Upper lobe of left lung (tissue), 6 donors: ENCODE measurements around the gene CSH1. TPM values are rescaled to one million over a fixed set of nuclear protein-coding genes. Genes with fewer than 3 reads are reported as not detected.
"Not testable (repeated sequence)": the region's sequence is repeated elsewhere in the genome, so short reads cannot be mapped to it uniquely, and the experiment has no call there.

Experiments used
- ATAC-seq, 2 donors: fragments of 200-7000 bp; cut with Tn5 transposase; one replicate each; pipeline ENCODE4 v1.9.1; 2022; ENCODE audit warnings: mild to moderate bottlenecking in 2 of 2, moderate library complexity in 2 of 2; ENCODE audit not compliant: low FRiP score in 2 of 2
- DNase-seq, 2 donors: peaks; one replicate each; pipeline ENCODE4 v3.0.0-alpha.2; 2019 to 2020
- H3K27ac ChIP-seq, 4 donors: fragments of 200-600 bp; sonication (generic); one replicate each; pipeline ENCODE4 v1.5.1; 2016 to 2019
- H3K27me3 ChIP-seq, 4 donors: fragments of 200-600 bp; sonication (generic); one replicate each; pipeline ENCODE4 v1.5.1; 2017 to 2019
- H3K36me3 ChIP-seq, 4 donors: fragments of 200-600 bp; sonication (generic); one replicate each; pipeline ENCODE4 v1.5.1; 2016 to 2019
- H3K4me1 ChIP-seq, 4 donors: fragments of 200-600 bp; sonication (generic); one replicate each; pipeline ENCODE4 v1.5.1; 2018 to 2019
- H3K4me3 ChIP-seq, 4 donors: fragments of 200-600 bp; sonication (generic); one replicate each; pipeline ENCODE4 v1.5.1; 2017 to 2019; ENCODE audit warnings: mild to moderate bottlenecking in 2 of 4, moderate library complexity in 1 of 4
- H3K9me3 ChIP-seq, 4 donors: fragments of 200-600 bp; sonication (generic); one replicate each; pipeline ENCODE4 v1.5.1; 2018 to 2019
- EP300 ChIP-seq, 4 donors: sonication (generic); formaldehyde crosslinking; IDR thresholded peaks; one replicate each; pipeline ENCODE4 v1.5.1; 2017; ENCODE audit warnings: antibody characterized with exemption in 4 of 4, control low read depth in 2 of 4
- POLR2A ChIP-seq, 4 donors: fragments of 450-650 bp; IDR thresholded peaks; one replicate each; pipeline ENCODE4 v1.5.1; 2016 to 2017; ENCODE audit warnings: antibody characterized with exemption in 4 of 4, mild to moderate bottlenecking in 2 of 4
- POLR2AphosphoS5 ChIP-seq, 2 donors: sonication (generic); formaldehyde crosslinking; IDR thresholded peaks; one replicate each; pipeline ENCODE4 v1.5.1; 2017; ENCODE audit warnings: antibody characterized with exemption in 2 of 2
- WGBS, 2 donors: methylation state at CpG; one replicate each; pipeline ENCODE4 v1.1.5; 2017 to 2018; 5-methylcytosine and 5-hydroxymethylcytosine counted together
- total RNA-seq, 6 donors: library from RNA; depleted of rRNA in 4 of 6; stranded (reverse); fragments of >200 nt in 4 of 6; gene quantifications; one replicate each; pipeline versions ENCODE4 v1.1.0 to v1.2.1, GENCODE V29; 2016 to 2021
- TF ChIP-seq, protein P1 (sequence below), 6 experiments: fragments of 450-650 bp in 4 of 6; fragments of 200-600 bp in 2 of 6; sonication (generic) in 2 of 6; IDR thresholded peaks; one replicate each; pipeline ENCODE4 v1.5.1; 2016 to 2019; ENCODE audit warnings: antibody characterized with exemption in 6 of 6
- donor health status: DM: no; HTN: no; CAD: no; lungs with moderate emphysema.
- donor health status: DM: no; HTN: yes; CAD: no; lungs with severe emphysema.

CSH1 gene
- total RNA-seq, 6 donors from 2014 or later = not detected

DNA sequence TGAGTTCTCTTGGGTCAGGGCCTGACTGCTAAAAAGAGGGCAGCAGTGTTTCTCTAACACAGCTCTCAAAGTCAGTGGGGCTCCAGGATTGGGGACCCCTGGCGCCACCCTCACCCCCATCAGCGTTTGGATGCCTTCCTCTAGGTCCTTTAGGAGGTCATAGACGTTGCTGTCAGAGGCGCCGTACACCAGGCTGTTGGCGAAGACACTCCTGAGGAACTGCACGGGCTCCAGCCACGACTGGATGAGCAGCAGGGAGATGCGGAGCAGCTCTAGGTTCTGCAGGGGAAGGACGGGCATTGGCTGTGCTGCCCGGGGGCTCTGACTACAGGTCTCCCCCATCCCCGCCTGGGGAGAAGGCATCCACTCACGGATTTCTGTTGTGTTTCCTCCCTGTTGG, 21.3 kb upstream of the CSH1 start:
- no peak overlapping the region for H3K4me3 ChIP-seq
- WGBS, 2 donors = 81 to 85% methylated on average over 10 to 13 of the region's 13 CpGs
- H3K4me1 ChIP-seq = no peaks in the 10 kb centered on the region
- DNase-seq (no peak), ATAC-seq (no peak)
- H3K36me3 ChIP-seq = no peaks in the 10 kb centered on the region
- TF ChIP-seq EP300 (IDR thresholded peaks at IDR 0.05) (no peak), POLR2AphosphoS5 (IDR thresholded peaks at IDR 0.05) (no peak), POLR2A (IDR thresholded peaks at IDR 0.05) (no peak)
- TF ChIP-seq, protein P1, sequence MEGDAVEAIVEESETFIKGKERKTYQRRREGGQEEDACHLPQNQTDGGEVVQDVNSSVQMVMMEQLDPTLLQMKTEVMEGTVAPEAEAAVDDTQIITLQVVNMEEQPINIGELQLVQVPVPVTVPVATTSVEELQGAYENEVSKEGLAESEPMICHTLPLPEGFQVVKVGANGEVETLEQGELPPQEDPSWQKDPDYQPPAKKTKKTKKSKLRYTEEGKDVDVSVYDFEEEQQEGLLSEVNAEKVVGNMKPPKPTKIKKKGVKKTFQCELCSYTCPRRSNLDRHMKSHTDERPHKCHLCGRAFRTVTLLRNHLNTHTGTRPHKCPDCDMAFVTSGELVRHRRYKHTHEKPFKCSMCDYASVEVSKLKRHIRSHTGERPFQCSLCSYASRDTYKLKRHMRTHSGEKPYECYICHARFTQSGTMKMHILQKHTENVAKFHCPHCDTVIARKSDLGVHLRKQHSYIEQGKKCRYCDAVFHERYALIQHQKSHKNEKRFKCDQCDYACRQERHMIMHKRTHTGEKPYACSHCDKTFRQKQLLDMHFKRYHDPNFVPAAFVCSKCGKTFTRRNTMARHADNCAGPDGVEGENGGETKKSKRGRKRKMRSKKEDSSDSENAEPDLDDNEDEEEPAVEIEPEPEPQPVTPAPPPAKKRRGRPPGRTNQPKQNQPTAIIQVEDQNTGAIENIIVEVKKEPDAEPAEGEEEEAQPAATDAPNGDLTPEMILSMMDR (IDR thresholded peaks at IDR 0.05) = no peak
- H3K27me3 ChIP-seq = no peaks in the 10 kb centered on the region
- H3K9me3 ChIP-seq = no peaks in the 10 kb centered on the region
- H3K27ac ChIP-seq = no peak overlapping the region

DNA sequence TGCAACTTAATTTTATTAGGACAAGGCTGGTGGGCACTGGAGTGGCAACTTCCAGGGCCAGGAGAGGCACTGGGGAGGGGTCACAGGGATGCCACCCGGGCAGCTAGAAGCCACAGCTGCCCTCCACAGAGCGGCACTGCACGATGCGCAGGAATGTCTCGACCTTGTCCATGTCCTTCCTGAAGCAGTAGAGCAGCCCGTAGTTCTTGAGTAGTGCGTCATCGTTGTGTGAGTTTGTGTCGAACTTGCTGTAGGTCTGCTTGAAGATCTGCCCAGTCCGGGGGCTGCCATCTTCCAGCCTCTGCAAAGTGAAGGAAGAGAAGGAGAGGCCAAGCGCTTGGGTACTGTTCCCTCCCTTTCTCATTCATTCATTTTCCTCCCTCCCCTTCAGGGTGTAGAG, 20.8 kb upstream of the CSH1 start:
- H3K27ac ChIP-seq, DNase-seq, ATAC-seq, H3K36me3 ChIP-seq, H3K4me3 ChIP-seq, H3K9me3 ChIP-seq, H3K4me1 ChIP-seq, H3K27me3 ChIP-seq: not testable (repeated sequence)
- 84 to 100% methylated on average over 2 to 9 of the region's 11 CpGs for WGBS, 2 donors

DNA sequence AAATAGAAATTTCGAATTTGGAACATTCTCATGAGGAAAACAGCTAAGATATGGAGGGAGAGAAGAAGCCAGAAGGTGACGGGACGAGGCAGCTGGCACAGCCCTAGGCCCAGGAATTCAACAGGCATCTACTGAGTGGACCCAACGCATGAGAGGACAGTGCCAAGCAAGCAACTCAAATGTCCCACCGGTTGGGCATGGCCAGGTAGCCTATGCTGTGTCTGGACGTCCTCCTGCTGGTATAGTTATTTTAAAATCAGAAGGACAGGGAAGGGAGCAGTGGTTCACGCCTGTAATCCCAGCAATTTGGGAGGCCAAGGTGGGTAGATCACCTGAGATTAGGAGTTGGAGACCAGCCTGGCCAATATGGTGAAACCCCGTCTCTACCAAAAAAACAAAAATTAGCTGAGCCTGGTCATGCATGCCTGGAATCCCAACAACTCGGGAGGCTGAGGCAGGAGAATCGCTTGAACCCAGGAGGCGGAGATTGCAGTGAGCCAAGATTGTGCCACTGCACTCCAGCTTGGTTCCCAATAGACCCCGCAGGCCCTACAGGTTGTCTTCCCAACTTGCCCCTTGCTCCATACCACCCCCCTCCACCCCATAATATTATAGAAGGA, 20.3 kb upstream of the CSH1 start:
- Histone ChIP-seq H3K36me3 (no peaks in the 10 kb centered on the region), H3K4me1 (no peaks in the 10 kb centered on the region), H3K27me3 (no peaks in the 10 kb centered on the region), H3K4me3 (no peak overlapping the region), H3K27ac (no peak overlapping the region), H3K9me3 (no peaks in the 10 kb centered on the region)
- TF ChIP-seq, protein P1 (IDR thresholded peaks at IDR 0.05) = no peak
- TF ChIP-seq POLR2AphosphoS5 (IDR thresholded peaks at IDR 0.05) (no peak), POLR2A (IDR thresholded peaks at IDR 0.05) (no peak), EP300 (IDR thresholded peaks at IDR 0.05) (no peak)
- no peak for ATAC-seq
- 82 to 87% methylated on average over 12 of the region's 12 CpGs for WGBS, 2 donors
- DNase-seq = no peak

DNA sequence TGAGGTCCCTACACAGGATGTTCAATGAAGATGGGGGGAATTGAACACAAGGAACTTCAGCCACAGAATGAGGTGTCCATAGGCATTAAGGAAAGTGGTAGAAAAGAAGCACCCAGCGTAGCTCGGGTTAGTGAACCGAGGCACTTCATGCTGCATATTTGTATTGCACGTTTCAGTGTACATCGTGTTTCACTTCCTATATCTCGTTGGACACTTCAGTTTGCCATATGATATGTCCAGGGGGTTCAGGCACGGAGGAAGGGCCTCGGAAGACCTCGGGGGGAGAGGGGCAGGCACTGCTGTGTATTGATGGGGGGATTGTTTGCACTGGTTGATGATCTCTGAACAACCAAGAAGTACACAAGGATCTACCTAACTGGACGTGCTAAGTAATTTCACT, 19.4 kb upstream of the CSH1 start:
- not testable (repeated sequence) for H3K36me3 ChIP-seq, ATAC-seq, H3K27me3 ChIP-seq, DNase-seq, H3K4me3 ChIP-seq, H3K9me3 ChIP-seq, H3K27ac ChIP-seq, H3K4me1 ChIP-seq
- WGBS, 2 donors = 62 to 80% methylated on average over 10 of the region's 10 CpGs

DNA sequence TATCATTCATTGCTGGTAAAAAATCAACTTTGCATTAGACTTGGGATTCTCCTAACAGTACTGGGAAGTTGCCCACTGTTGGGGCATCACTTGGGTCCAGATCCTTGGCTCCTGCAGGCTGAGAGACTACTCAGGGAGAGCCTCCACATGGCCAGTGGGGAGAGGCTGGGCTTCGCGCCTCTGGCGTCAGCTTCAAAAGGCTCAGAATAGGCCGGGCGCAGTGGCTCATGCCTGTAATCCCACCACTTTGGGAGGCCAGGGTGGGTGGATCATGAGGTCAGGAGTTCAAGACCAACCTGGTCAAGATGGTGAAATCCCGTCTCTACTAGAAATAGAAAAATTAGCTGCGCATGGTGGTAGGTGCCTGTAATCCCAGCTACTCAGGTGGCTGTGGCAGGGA, 18.1 kb upstream of the CSH1 start:
- H3K4me1 ChIP-seq = no peaks in the 10 kb centered on the region
- no peak for DNase-seq
- no peak for ATAC-seq
- H3K27me3 ChIP-seq = no peaks in the 10 kb centered on the region
- no peak overlapping the region for H3K27ac ChIP-seq
- no peak for TF ChIP-seq EP300 (IDR thresholded peaks at IDR 0.05)
- no peak for TF ChIP-seq POLR2A (IDR thresholded peaks at IDR 0.05)
- TF ChIP-seq, protein P1 (IDR thresholded peaks at IDR 0.05) = no peak
- no peak for TF ChIP-seq POLR2AphosphoS5 (IDR thresholded peaks at IDR 0.05)
- 95 to 96% methylated on average over 4 to 7 of the region's 7 CpGs for WGBS, 2 donors
- no peaks in the 10 kb centered on the region for H3K9me3 ChIP-seq
- H3K4me3 ChIP-seq = no peak overlapping the region
- no peaks in the 10 kb centered on the region for H3K36me3 ChIP-seq

DNA sequence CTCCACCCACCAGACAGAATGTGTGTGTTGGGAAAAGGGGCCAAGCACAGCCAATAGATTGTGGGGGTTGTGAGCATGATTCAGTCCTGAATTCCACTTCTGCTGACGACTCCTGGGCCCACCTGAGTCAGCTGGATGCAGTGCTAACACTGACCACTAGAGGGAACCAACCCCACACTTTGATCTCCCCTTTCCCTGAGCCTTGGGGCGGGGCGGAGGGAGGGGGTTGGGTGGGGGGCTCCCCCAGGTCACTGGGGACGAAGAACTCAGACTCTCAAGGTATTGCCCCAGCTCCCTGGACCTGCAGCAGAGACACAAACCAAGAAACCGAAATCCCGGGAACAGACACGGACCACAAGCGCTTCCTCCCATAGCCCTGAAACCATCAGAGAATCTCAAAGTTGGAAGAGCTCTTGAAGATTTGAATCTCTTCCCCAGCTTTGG, 15.3 kb upstream of the CSH1 start:
- no peak overlapping the region for H3K27ac ChIP-seq
- peak; percentile 64 to 74 for ATAC-seq
- TF ChIP-seq POLR2A (IDR thresholded peaks at IDR 0.05) = no peak
- TF ChIP-seq, protein P1 (IDR thresholded peaks at IDR 0.05) = peak; percentile 53 to 95 (median 68)
- WGBS, 2 donors = 37 to 94% methylated on average over 3 to 8 of the region's 8 CpGs
- no peaks in the 10 kb centered on the region for H3K36me3 ChIP-seq
- no peaks in the 10 kb centered on the region for H3K27me3 ChIP-seq
- H3K4me3 ChIP-seq = no peak overlapping the region
- no peaks in the 10 kb centered on the region for H3K9me3 ChIP-seq
- no peak for DNase-seq
- no peaks in the 10 kb centered on the region for H3K4me1 ChIP-seq
